ENCODE measurements around the gene OLIG3.

Gene OLIG3

GRCh38 chr6:137488150-137489045 is 5.8 kb downstream of the OLIG3 start:
- Histone ChIP-seq H3K4me1 (ENCODE audit: control insufficient read depth, insufficient read depth, low read length, unreplicated experiment) (no peaks in the 10 kb centered on the region), H3K79me2 (ENCODE audit: control insufficient read depth, insufficient read depth, low read length, unreplicated experiment) (no peaks in the 10 kb centered on the region), H3K36me3 (ENCODE audit: insufficient read depth, low read length) (no peaks in the 10 kb centered on the region), H2AFZ (ENCODE audit: low read length, unreplicated experiment) (no peak overlapping the region), H3K27ac (ENCODE audit: low read depth, low read length) (no peak overlapping the region), H3K4me3 (ENCODE audit: low read depth, low read length) (no peak overlapping the region), H3K27me3 (ENCODE audit: insufficient read depth, low read length) (peaks cover 100% of the 10 kb centered on the region)

- no peaks in the 10 kb centered on the region for H3K36me3 ChIP-seq (ENCODE audit: insufficient read depth, low read length)
- no peaks in the 10 kb centered on the region for H3K4me1 ChIP-seq (ENCODE audit: control insufficient read depth, insufficient read depth, low read length, unreplicated experiment)
- H3K4me3 ChIP-seq (ENCODE audit: low read depth, low read length) = no peak overlapping the region
- H3K79me2 ChIP-seq (ENCODE audit: control insufficient read depth, insufficient read depth, low read length, unreplicated experiment) = no peaks in the 10 kb centered on the region
- H3K27ac ChIP-seq (ENCODE audit: low read depth, low read length) = no peak overlapping the region
- H3K27me3 ChIP-seq (ENCODE audit: insufficient read depth, low read length) = peaks cover 100% of the 10 kb centered on the region
- no peak overlapping the region for H2AFZ ChIP-seq (ENCODE audit: low read length, unreplicated experiment)
These were observed 6.4 kb downstream of the OLIG3 start for GRCh38 chr6:137487869-137488149.

DNA sequence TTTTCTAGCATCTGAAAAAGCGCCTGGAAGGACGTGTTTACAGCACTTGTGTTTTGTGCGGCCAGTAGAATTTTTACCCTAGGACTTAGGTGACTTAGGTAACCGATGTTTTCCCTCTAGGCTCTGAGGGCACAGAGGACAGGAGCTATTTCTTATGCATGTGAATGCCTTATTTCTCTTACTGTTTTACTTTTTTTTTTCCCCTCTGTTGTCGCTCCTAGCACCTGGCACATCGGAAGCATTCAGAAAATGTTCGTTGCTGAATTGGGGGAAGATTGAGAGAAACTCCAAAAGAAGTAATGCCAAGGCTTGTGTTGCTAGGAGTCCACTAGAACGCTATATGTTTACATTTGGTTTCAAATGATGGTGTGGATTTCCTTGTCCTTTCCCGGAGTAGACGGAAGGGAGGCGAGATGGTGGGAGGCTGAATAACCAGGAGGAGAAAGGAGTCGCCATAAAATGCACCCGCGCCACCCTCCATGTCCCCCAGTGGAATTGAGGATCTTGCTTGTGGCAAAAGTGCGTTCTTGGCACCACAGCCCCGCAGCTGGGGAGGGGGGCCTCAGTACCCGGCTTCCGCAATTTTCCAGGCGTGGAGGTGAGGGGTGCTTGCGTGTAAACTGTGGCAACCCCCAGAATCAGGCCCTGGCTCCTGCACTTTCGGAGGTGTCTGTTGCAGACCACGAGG is 6.9 kb downstream of the OLIG3 start:
- peaks cover 100% of the 10 kb centered on the region for H3K27me3 ChIP-seq (ENCODE audit: insufficient read depth, low read length)
- H3K79me2 ChIP-seq (ENCODE audit: control insufficient read depth, insufficient read depth, low read length, unreplicated experiment) = no peaks in the 10 kb centered on the region
- no peak overlapping the region for H3K4me3 ChIP-seq (ENCODE audit: low read depth, low read length)
- H2AFZ ChIP-seq (ENCODE audit: low read length, unreplicated experiment) = no peak overlapping the region
- no peak overlapping the region for H3K27ac ChIP-seq (ENCODE audit: low read depth, low read length)
- no peaks in the 10 kb centered on the region for H3K36me3 ChIP-seq (ENCODE audit: insufficient read depth, low read length)
- H3K4me1 ChIP-seq (ENCODE audit: control insufficient read depth, insufficient read depth, low read length, unreplicated experiment) = no peaks in the 10 kb centered on the region

- no peak overlapping the region for H3K4me3 ChIP-seq (ENCODE audit: low read depth, low read length)
- no peaks in the 10 kb centered on the region for H3K4me1 ChIP-seq (ENCODE audit: control insufficient read depth, insufficient read depth, low read length, unreplicated experiment)
- H3K27me3 ChIP-seq (ENCODE audit: insufficient read depth, low read length) = peaks cover 98% of the 10 kb centered on the region
- no peaks in the 10 kb centered on the region for H3K79me2 ChIP-seq (ENCODE audit: control insufficient read depth, insufficient read depth, low read length, unreplicated experiment)
- H3K36me3 ChIP-seq (ENCODE audit: insufficient read depth, low read length) = no peaks in the 10 kb centered on the region
- H2AFZ ChIP-seq (ENCODE audit: low read length, unreplicated experiment) = no peak overlapping the region
- H3K27ac ChIP-seq (ENCODE audit: low read depth, low read length) = no peak overlapping the region
These were observed 7.8 kb downstream of the OLIG3 start for GRCh38 chr6:137486416-137486815.

- Histone ChIP-seq H3K27me3 (ENCODE audit: insufficient read depth, low read length) (peaks cover 90% of the 10 kb centered on the region), H3K4me1 (ENCODE audit: control insufficient read depth, insufficient read depth, low read length, unreplicated experiment) (no peaks in the 10 kb centered on the region)
These were observed 13.8 kb downstream of the OLIG3 start for GRCh38 chr6:137480431-137480830.

DNA sequence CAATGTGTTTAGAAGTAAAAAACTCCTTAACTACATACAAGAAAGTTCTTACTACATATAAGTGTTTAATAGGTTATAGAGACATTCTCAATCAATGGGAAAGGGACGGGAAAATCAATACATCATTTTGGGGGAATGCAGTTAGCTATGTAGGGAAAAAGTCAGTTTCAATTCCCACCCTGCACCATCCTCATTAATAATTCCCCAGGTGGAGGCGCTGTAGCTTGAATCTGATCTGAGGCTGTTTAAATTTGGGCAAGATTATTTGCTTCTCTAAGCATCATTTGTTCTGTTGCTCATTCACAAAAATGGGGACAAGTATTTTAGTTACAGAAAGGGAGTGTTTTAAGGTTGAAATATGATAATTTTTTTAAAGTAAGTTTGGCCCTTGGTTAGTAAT is 19.1 kb downstream of the OLIG3 start:
- Histone ChIP-seq H3K36me3 (ENCODE audit: insufficient read depth, low read length) (no peaks in the 10 kb centered on the region), H3K27ac (ENCODE audit: low read depth, low read length) (no peak overlapping the region), H3K27me3 (ENCODE audit: insufficient read depth, low read length) (peaks cover 93% of the 10 kb centered on the region), H3K4me1 (ENCODE audit: control insufficient read depth, insufficient read depth, low read length, unreplicated experiment) (no peaks in the 10 kb centered on the region), H3K4me3 (ENCODE audit: low read depth, low read length) (no peak overlapping the region), H2AFZ (ENCODE audit: low read length, unreplicated experiment) (no peak overlapping the region), H3K79me2 (ENCODE audit: control insufficient read depth, insufficient read depth, low read length, unreplicated experiment) (no peaks in the 10 kb centered on the region)

More at GRCh38 chr6:137480431-137480830, 13.8 kb downstream of the OLIG3 start:
- Histone ChIP-seq H2AFZ (ENCODE audit: low read length, unreplicated experiment) (no peak overlapping the region), H3K79me2 (ENCODE audit: control insufficient read depth, insufficient read depth, low read length, unreplicated experiment) (no peaks in the 10 kb centered on the region), H3K27ac (ENCODE audit: low read depth, low read length) (no peak overlapping the region), H3K4me3 (ENCODE audit: low read depth, low read length) (no peak overlapping the region), H3K36me3 (ENCODE audit: insufficient read depth, low read length) (no peaks in the 10 kb centered on the region)

DNA sequence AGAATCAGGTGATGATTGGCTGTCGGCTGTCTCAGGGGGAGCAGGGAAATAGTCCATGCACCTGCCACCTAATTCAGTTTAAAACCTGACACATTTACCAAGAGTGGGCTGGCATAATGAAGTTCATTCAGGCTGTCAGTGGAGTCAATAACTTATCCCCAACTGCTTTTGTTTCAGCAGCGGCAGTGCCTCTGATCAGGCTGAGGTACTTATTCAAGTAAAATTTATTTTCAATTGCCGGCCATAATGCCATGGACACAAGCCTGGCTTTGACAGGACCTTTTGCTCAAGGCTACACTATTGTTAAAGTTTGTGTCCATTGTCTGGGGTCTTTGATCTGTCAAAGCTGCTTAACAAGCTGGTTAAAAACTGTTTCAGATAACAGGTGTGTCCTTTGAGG is 20.6 kb downstream of the OLIG3 start:
- Histone ChIP-seq H3K27ac (ENCODE audit: low read depth, low read length) (no peak overlapping the region), H3K36me3 (ENCODE audit: insufficient read depth, low read length) (no peaks in the 10 kb centered on the region), H3K27me3 (ENCODE audit: insufficient read depth, low read length) (peaks cover 79% of the 10 kb centered on the region)

GRCh38 chr6:137472641-137473137 is 21.5 kb downstream of the OLIG3 start:
- Histone ChIP-seq H3K27me3 (ENCODE audit: insufficient read depth, low read length) (peaks cover 72% of the 10 kb centered on the region), H3K27ac (ENCODE audit: low read depth, low read length) (no peak overlapping the region), H3K79me2 (ENCODE audit: control insufficient read depth, insufficient read depth, low read length, unreplicated experiment) (no peaks in the 10 kb centered on the region), H3K4me3 (ENCODE audit: low read depth, low read length) (no peak overlapping the region), H3K4me1 (ENCODE audit: control insufficient read depth, insufficient read depth, low read length, unreplicated experiment) (no peaks in the 10 kb centered on the region), H3K36me3 (ENCODE audit: insufficient read depth, low read length) (no peaks in the 10 kb centered on the region), H2AFZ (ENCODE audit: low read length, unreplicated experiment) (no peak overlapping the region)

More for the DNA sequence above, 20.6 kb downstream of the OLIG3 start:
- H3K79me2 ChIP-seq (ENCODE audit: control insufficient read depth, insufficient read depth, low read length, unreplicated experiment) = no peaks in the 10 kb centered on the region
- no peak overlapping the region for H2AFZ ChIP-seq (ENCODE audit: low read length, unreplicated experiment)
- H3K4me1 ChIP-seq (ENCODE audit: control insufficient read depth, insufficient read depth, low read length, unreplicated experiment) = no peaks in the 10 kb centered on the region
- no peak overlapping the region for H3K4me3 ChIP-seq (ENCODE audit: low read depth, low read length)

DNA sequence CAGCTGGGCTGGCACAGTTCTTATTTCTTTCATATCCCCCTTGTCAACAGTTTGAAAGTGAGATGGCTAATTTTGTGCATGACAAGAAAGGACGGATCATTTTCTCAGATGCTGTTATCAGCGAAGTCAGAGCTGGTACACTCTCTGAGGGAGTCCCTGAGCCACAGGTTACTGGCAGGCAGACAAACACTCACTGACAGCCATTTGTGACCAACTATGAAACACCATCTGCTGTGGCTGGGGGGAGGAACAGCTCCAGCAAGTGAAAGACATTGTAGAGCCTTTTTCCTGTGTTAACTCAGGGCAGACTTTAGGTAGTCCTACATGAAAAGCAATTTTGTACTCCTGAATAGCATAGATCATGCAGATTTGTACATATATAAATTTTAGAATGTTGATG is 22.2 kb downstream of the OLIG3 start:
- Histone ChIP-seq H3K79me2 (ENCODE audit: control insufficient read depth, insufficient read depth, low read length, unreplicated experiment) (no peaks in the 10 kb centered on the region), H3K4me3 (ENCODE audit: low read depth, low read length) (no peak overlapping the region), H3K27ac (ENCODE audit: low read depth, low read length) (no peak overlapping the region), H3K36me3 (ENCODE audit: insufficient read depth, low read length) (no peaks in the 10 kb centered on the region), H3K4me1 (ENCODE audit: control insufficient read depth, insufficient read depth, low read length, unreplicated experiment) (no peaks in the 10 kb centered on the region), H2AFZ (ENCODE audit: low read length, unreplicated experiment) (no peak overlapping the region), H3K27me3 (ENCODE audit: insufficient read depth, low read length) (peaks cover 72% of the 10 kb centered on the region)

GRCh38 chr6:137471497-137471896 is 22.7 kb downstream of the OLIG3 start:
- Histone ChIP-seq H3K4me3 (ENCODE audit: low read depth, low read length) (no peak overlapping the region), H3K36me3 (ENCODE audit: insufficient read depth, low read length) (no peaks in the 10 kb centered on the region), H3K4me1 (ENCODE audit: control insufficient read depth, insufficient read depth, low read length, unreplicated experiment) (no peaks in the 10 kb centered on the region), H3K27ac (ENCODE audit: low read depth, low read length) (no peak overlapping the region), H3K79me2 (ENCODE audit: control insufficient read depth, insufficient read depth, low read length, unreplicated experiment) (no peaks in the 10 kb centered on the region), H3K27me3 (ENCODE audit: insufficient read depth, low read length) (peaks cover 71% of the 10 kb centered on the region), H2AFZ (ENCODE audit: low read length, unreplicated experiment) (no peak overlapping the region)

DNA sequence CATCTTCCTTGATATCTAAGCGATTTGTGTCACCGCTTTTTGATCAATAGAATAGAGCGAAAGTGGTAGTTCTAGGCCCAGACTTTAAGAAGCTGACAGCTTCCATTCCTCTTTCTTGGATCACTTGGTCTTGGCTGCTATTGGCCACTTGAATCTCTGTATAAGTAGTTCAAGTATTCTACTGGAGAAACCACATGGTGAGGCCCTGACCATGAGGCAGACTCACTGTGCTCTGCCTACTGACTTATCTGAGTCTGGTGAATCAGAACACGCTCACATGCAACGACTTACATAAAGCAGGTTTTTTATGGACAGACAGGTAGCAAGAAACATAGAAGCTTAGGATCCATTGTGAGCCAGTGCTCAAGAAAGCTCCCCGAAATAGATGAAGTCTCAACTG is 27.0 kb downstream of the OLIG3 start:
- Histone ChIP-seq H3K4me3 (ENCODE audit: low read depth, low read length) (no peak overlapping the region), H3K27me3 (ENCODE audit: insufficient read depth, low read length) (peaks cover 52% of the 10 kb centered on the region), H3K79me2 (ENCODE audit: control insufficient read depth, insufficient read depth, low read length, unreplicated experiment) (no peaks in the 10 kb centered on the region), H3K27ac (ENCODE audit: low read depth, low read length) (no peak overlapping the region), H2AFZ (ENCODE audit: low read length, unreplicated experiment) (no peak overlapping the region), H3K4me1 (ENCODE audit: control insufficient read depth, insufficient read depth, low read length, unreplicated experiment) (no peaks in the 10 kb centered on the region), H3K36me3 (ENCODE audit: insufficient read depth, low read length) (no peaks in the 10 kb centered on the region)
